ENCODE results near the gene CACNG7. TPM values are rescaled to one million over a fixed set of nuclear protein-coding genes. Genes with fewer than 3 reads are reported as not detected.

CACNG7 gene
- total and polyA plus RNA-seq, 8 donors = 0.05 TPM; not detected in 7

DNA sequence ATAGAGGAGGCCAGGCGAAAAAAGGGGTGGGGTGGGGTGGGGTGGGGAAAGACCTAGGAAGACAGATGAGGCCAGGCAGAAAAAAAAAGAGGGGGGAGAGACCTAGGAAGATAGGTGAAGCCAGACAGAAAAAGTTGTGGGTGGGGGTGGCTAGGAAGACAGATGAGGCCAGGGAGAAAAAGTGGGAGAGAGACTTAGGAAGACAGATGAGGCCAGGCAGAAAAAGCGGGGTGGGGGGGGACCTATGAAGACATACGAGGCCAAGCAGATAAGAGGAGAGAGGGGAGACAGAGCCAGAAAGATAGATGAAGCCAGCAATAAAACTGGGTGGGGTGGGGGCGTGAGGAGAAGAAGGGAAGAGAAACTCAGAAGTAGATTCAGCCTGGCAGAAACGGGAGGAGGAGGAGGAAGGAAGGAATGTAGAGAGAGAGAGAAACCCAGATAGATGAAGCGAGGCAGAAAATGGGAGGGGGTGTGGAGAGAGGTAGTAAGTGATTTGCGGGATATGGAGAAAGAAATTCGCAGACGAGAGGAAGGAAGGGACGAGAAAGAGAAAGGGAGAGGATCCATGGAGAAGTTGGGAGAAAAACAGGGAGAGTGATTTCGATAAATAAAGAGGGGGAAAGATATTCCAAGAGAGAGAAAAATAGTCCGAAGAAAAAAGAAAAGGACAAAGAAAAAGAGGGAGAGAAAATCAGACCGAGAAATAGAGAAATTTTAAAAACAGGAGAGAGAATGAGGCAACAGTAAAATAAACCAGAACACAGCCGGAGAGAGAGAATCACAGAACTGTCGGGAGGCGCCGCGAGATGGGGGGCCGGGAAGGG, 70.1 kb downstream of the CACNG7 start:
- Histone ChIP-seq H3K4me3 (peak overlapping the region in 3 of 4 donors; percentile 18 to 41 (median 22)), H3K27me3 (peaks cover 21 to 99% (median 73%) of the 10 kb centered on the region in 3 donors)
- 4 to 6% (median 5%) methylated on average over 19 of the region's 19 CpGs for WGBS, 5 donors

DNA sequence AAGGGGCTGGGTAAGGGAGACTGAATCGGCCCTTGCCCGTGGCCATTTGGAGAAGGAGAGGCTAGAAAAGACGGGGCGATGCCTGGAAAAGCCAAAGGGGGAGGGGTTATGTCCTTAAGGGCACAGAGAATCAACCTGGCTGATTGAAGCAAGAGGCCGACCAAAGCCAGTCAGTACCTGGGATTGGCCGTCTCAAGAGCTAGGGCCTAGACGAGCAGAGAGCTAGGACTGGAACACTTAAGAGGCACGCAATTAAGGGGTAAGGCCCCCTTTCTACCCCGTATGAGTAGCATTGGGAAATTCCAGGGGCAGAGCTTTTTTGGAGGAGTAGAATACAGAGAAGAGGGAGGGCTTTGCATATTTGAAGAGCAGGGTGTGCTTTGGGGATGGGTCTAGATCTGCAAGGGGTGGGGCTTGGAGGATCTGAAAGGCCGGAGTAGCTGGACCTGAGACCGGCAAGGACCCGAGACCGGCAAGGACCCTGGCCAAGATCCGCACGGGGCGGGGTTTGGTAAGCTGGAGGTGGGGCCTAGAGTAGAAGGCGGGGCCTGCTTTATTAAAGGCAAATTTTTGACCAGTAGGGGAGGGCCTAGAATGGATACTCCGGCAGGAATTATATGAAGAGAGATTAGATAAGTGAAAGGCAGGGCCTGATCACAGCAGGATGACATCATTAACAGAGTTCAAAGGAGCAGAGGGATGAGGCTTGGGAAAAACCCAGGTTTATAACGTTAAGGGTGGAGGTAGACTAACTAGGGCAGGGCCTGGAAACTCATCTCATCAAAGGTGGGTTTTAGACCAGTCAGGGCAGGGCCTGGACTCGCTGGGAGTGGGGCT, 71.7 kb downstream of the CACNG7 start:
- no peaks in the 10 kb centered on the region for H3K36me3 ChIP-seq
- peak overlapping the region in 1 of 5 donors; percentile 8 for H3K27ac ChIP-seq
- intact Hi-C loops (cut with DNase I; ENCODE audit: low total_unique reads) = no loop called here
- peaks cover 21 to 99% (median 73%) of the 10 kb centered on the region in 3 donors for H3K27me3 ChIP-seq
- DNase-seq = peak in 1 of 2 donors; percentile 39
- H3K4me3 ChIP-seq = peak overlapping the region; percentile 5 to 41 (median 20)
- TF ChIP-seq POLR2AphosphoS5 (IDR thresholded peaks at IDR 0.05) (no peak), EP300 (IDR thresholded peaks at IDR 0.05) (no peak)
- TF ChIP-seq, protein P1, sequence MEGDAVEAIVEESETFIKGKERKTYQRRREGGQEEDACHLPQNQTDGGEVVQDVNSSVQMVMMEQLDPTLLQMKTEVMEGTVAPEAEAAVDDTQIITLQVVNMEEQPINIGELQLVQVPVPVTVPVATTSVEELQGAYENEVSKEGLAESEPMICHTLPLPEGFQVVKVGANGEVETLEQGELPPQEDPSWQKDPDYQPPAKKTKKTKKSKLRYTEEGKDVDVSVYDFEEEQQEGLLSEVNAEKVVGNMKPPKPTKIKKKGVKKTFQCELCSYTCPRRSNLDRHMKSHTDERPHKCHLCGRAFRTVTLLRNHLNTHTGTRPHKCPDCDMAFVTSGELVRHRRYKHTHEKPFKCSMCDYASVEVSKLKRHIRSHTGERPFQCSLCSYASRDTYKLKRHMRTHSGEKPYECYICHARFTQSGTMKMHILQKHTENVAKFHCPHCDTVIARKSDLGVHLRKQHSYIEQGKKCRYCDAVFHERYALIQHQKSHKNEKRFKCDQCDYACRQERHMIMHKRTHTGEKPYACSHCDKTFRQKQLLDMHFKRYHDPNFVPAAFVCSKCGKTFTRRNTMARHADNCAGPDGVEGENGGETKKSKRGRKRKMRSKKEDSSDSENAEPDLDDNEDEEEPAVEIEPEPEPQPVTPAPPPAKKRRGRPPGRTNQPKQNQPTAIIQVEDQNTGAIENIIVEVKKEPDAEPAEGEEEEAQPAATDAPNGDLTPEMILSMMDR (IDR thresholded peaks at IDR 0.05) = no peak
- peaks cover 11 to 52% (median 32%) of the 10 kb centered on the region in 4 donors for H3K4me1 ChIP-seq
- 21 to 32% (median 26%) methylated on average over 20 of the region's 20 CpGs for WGBS, 5 donors
- H3K9me3 ChIP-seq = peaks cover 0 to 7% (median 1%) of the 10 kb centered on the region in 4 donors

More for the DNA sequence above, 70.1 kb downstream of the CACNG7 start:
- no peak for DNase-seq
- TF ChIP-seq POLR2AphosphoS5 (IDR thresholded peaks at IDR 0.05) = no peak
- no peak for TF ChIP-seq EP300 (IDR thresholded peaks at IDR 0.05)
- TF ChIP-seq POLR2A (IDR thresholded peaks at IDR 0.05) = no peak
- TF ChIP-seq, protein P1 (IDR thresholded peaks at IDR 0.05) = no peak
- Histone ChIP-seq H3K27ac (no peak overlapping the region), H3K4me1 (peaks cover 11 to 52% (median 32%) of the 10 kb centered on the region in 4 donors), H3K36me3 (no peaks in the 10 kb centered on the region), H3K9me3 (peaks cover 0 to 7% (median 1%) of the 10 kb centered on the region in 4 donors)
- intact Hi-C loops (cut with DNase I; ENCODE audit: low total_unique reads) = no loop called here

DNA sequence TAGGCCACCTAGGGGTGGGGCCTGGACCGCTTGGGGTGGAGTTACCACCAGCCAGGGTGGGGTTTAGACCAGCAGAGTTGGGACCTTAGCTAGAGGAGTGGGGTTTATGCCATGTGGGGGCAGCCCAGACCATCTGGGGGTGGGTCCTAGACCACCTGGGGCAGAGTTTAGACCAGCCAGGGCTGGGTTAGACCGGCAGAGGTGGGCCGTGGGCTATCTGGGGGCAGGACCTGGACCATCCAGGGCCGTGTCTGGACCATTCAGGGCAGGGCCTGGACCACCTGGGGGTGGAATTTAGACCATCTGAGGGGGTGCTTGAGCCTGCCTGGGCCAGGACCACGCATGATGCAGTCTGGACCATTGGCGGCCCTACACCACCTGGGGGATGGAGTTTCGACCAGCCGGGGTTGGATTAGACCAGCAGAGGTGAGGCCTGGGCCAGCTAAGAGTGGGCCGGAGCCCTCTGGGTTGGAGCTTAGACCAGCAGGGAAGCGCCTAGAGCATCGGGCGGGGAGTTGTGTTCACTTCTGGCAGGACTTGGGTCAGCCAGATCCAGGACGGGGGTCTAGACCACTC, 72.4 kb downstream of the CACNG7 start:
- peaks cover 21 to 94% (median 66%) of the 10 kb centered on the region in 3 donors for H3K27me3 ChIP-seq
- TF ChIP-seq POLR2AphosphoS5 (IDR thresholded peaks at IDR 0.05) (no peak), EP300 (IDR thresholded peaks at IDR 0.05) (no peak), POLR2A (IDR thresholded peaks at IDR 0.05) (no peak)
- TF ChIP-seq, protein P1 (IDR thresholded peaks at IDR 0.05) = no peak
- intact Hi-C loops (cut with DNase I; ENCODE audit: low total_unique reads) = no loop called here
- WGBS, 5 donors = 61 to 76% (median 68%) methylated on average over 12 to 13 of the region's 13 CpGs
- H3K27ac ChIP-seq = peak overlapping the region in 1 of 5 donors; percentile 8
- H3K36me3 ChIP-seq = no peaks in the 10 kb centered on the region
- peaks cover 11 to 52% (median 32%) of the 10 kb centered on the region in 4 donors for H3K4me1 ChIP-seq
- peaks cover 0 to 7% (median 1%) of the 10 kb centered on the region in 4 donors for H3K9me3 ChIP-seq
- peak overlapping the region in 3 of 4 donors; percentile 28 to 37 (median 31) for H3K4me3 ChIP-seq
- DNase-seq = no peak
